Mucosa of rectum (tissue), 2 donors: Measurements from ENCODE around the gene TMEM97.

Experiments used
- H3K27ac ChIP-seq, 2 donors: one replicate each; pipeline ENCODE4 v1.7.0; 2013; ENCODE audit warnings: inconsistent platforms in 2 of 2, low read depth in 2 of 2, low read length in 2 of 2
- H3K27me3 ChIP-seq, 2 donors: one replicate each; pipeline ENCODE4 v1.7.0; 2013; ENCODE audit warnings: low read length in 2 of 2; ENCODE audit not compliant: control insufficient read depth in 2 of 2, insufficient read depth in 2 of 2
- H3K36me3 ChIP-seq, 2 donors: one replicate each; pipeline ENCODE4 v1.7.0; 2013; ENCODE audit warnings: low read length in 2 of 2; ENCODE audit not compliant: control insufficient read depth in 2 of 2, insufficient read depth in 2 of 2
- H3K4me1 ChIP-seq, 2 donors: one replicate each; pipeline ENCODE4 v1.7.0; 2013; ENCODE audit warnings: low read length in 2 of 2, mild to moderate bottlenecking in 1 of 2; ENCODE audit not compliant: control insufficient read depth in 2 of 2, insufficient read depth in 2 of 2
- H3K4me3 ChIP-seq, 2 donors: one replicate each; pipeline ENCODE4 v1.7.0; 2013; ENCODE audit warnings: low read length in 2 of 2
- H3K9ac ChIP-seq, 2 donors: one replicate each; pipeline ENCODE4 v1.7.0; 2013; ENCODE audit warnings: low read length in 2 of 2, low read depth in 1 of 2, mild to moderate bottlenecking in 1 of 2
- H3K9me3 ChIP-seq, 2 donors: one replicate each; pipeline ENCODE4 v1.7.0; 2013; ENCODE audit warnings: low read length in 2 of 2; ENCODE audit not compliant: control insufficient read depth in 2 of 2
- donor health status: healthy.
- donor health status: Normal muscosa, but diverticular disease.

The TMEM97 gene

GRCh38 chr17:28363776-28364650 is 45.0 kb downstream of the TMEM97 start:
- H3K36me3 ChIP-seq = peaks cover 32 to 48% of the 10 kb centered on the region in 2 donors
- H3K27me3 ChIP-seq = no peaks in the 10 kb centered on the region
- H3K4me3 ChIP-seq = no peak overlapping the region
- no peak overlapping the region for H3K27ac ChIP-seq
- no peaks in the 10 kb centered on the region for H3K9me3 ChIP-seq
- no peak overlapping the region for H3K9ac ChIP-seq
- H3K4me1 ChIP-seq = no peaks in the 10 kb centered on the region

GRCh38 chr17:28364665-28365363 is 45.8 kb downstream of the TMEM97 start, which contains the start of gene SEBOX:
Gene SEBOX, minus strand, starts transcription at chr17:28365199. Its CDS starts 48 bp downstream, at chr17:28365151.
- H3K36me3 ChIP-seq = peaks cover 32 to 44% of the 10 kb centered on the region in 2 donors
- no peak within 1 kb of the TSS for H3K27ac ChIP-seq
- no peak within 1 kb of the TSS for H3K9ac ChIP-seq

GRCh38 chr17:28365487-28365886 is 46.5 kb downstream of the TMEM97 start:
- H3K4me3 ChIP-seq = no peak overlapping the region
- H3K27ac ChIP-seq = no peak overlapping the region
- no peaks in the 10 kb centered on the region for H3K27me3 ChIP-seq
- H3K36me3 ChIP-seq = peaks cover 29 to 38% of the 10 kb centered on the region in 2 donors
- H3K9ac ChIP-seq = no peak overlapping the region
- no peaks in the 10 kb centered on the region for H3K4me1 ChIP-seq
- no peaks in the 10 kb centered on the region for H3K9me3 ChIP-seq

More at GRCh38 chr17:28364665-28365363, 45.8 kb downstream of the TMEM97 start, which contains the start of gene SEBOX:
- H3K4me3 ChIP-seq = no peak within 1 kb of the TSS
- no peaks in the 10 kb centered on the region for H3K9me3 ChIP-seq
- H3K27me3 ChIP-seq = no peaks in the 10 kb centered on the region
- H3K4me1 ChIP-seq = no peaks in the 10 kb centered on the region

GRCh38 chr17:28366605-28367004 is 47.6 kb downstream of the TMEM97 start:
- peaks cover 18 to 26% of the 10 kb centered on the region in 2 donors for H3K36me3 ChIP-seq
- H3K27ac ChIP-seq = no peak overlapping the region
- H3K9ac ChIP-seq = no peak overlapping the region
- H3K4me3 ChIP-seq = no peak overlapping the region
- no peaks in the 10 kb centered on the region for H3K9me3 ChIP-seq
- peaks cover 0 to 2% of the 10 kb centered on the region in 2 donors for H3K27me3 ChIP-seq
- no peaks in the 10 kb centered on the region for H3K4me1 ChIP-seq

GRCh38 chr17:28367641-28368305 is 48.8 kb downstream of the TMEM97 start:
- Histone ChIP-seq H3K4me3 (no peak overlapping the region), H3K27ac (no peak overlapping the region), H3K9ac (no peak overlapping the region)

GRCh38 chr17:28368306-28368831 is 49.4 kb downstream of the TMEM97 start:
- peaks cover 7 to 9% of the 10 kb centered on the region in 2 donors for H3K4me1 ChIP-seq
- no peak overlapping the region for H3K4me3 ChIP-seq
- no peak overlapping the region for H3K27ac ChIP-seq
- H3K9me3 ChIP-seq = no peaks in the 10 kb centered on the region
- no peak overlapping the region for H3K9ac ChIP-seq
- H3K27me3 ChIP-seq = peaks cover 7 to 9% of the 10 kb centered on the region in 2 donors
- H3K36me3 ChIP-seq = peaks cover 10 to 11% of the 10 kb centered on the region in 2 donors

More at GRCh38 chr17:28367641-28368305, 48.8 kb downstream of the TMEM97 start:
- H3K36me3 ChIP-seq = peaks cover 14 to 17% of the 10 kb centered on the region in 2 donors
- no peaks in the 10 kb centered on the region for H3K9me3 ChIP-seq
- H3K27me3 ChIP-seq = peaks cover 4 to 5% of the 10 kb centered on the region in 2 donors
- peaks cover 4 to 6% of the 10 kb centered on the region in 2 donors for H3K4me1 ChIP-seq

GRCh38 chr17:28368915-28369683 is 50.1 kb downstream of the TMEM97 start:
- H3K4me3 ChIP-seq = no peak overlapping the region
- H3K9ac ChIP-seq = no peak overlapping the region
- H3K27ac ChIP-seq = no peak overlapping the region
- peaks cover 4 to 5% of the 10 kb centered on the region in 2 donors for H3K36me3 ChIP-seq
- no peaks in the 10 kb centered on the region for H3K9me3 ChIP-seq
- H3K4me1 ChIP-seq = peaks cover 7 to 9% of the 10 kb centered on the region in 2 donors
- peaks cover 7 to 9% of the 10 kb centered on the region in 2 donors for H3K27me3 ChIP-seq

GRCh38 chr17:28369684-28370034 is 50.7 kb downstream of the TMEM97 start:
- no peaks in the 10 kb centered on the region for H3K9me3 ChIP-seq
- no peak overlapping the region for H3K9ac ChIP-seq
- H3K27ac ChIP-seq = no peak overlapping the region
- peaks cover 7 to 9% of the 10 kb centered on the region in 2 donors for H3K4me1 ChIP-seq
- peaks cover under 1 to 3% of the 10 kb centered on the region in 2 donors for H3K36me3 ChIP-seq
- no peak overlapping the region for H3K4me3 ChIP-seq
- H3K27me3 ChIP-seq = peaks cover 7 to 9% of the 10 kb centered on the region in 2 donors

- Histone ChIP-seq H3K4me3 (peak within 1 kb of the TSS in 1 of 2 donors; percentile 51), H3K9me3 (no peaks in the 10 kb centered on the region), H3K36me3 (no peaks in the 10 kb centered on the region), H3K4me1 (peaks cover 7 to 9% of the 10 kb centered on the region in 2 donors), H3K27me3 (peaks cover 7 to 9% of the 10 kb centered on the region in 2 donors), H3K27ac (peak within 1 kb of the TSS; percentile 4 to 56), H3K9ac (no peak within 1 kb of the TSS)
Measured at GRCh38 chr17:28370035-28370743, 51.2 kb downstream of the TMEM97 start, which contains the start of gene VTN. Gene VTN, minus strand, starts transcription at chr17:28370307. Its CDS starts 104 bp downstream, at chr17:28370203.
